ENCODE data around the gene SPATS2.
"Not testable (repeated sequence)": the region's sequence is repeated elsewhere in the genome, so short reads cannot be mapped to it uniquely, and the experiment has no call there.

SPATS2 gene

GRCh38 chr12:49414364-49414763 lies 47.1 kb downstream of the SPATS2 start:
- no peak for DNase-seq

- peak; percentile 25 to 28 for DNase-seq
These were observed 48.3 kb downstream of the SPATS2 start for GRCh38 chr12:49415521-49415970.

- DNase-seq, result no peak
These were observed 49.6 kb downstream of the SPATS2 start for GRCh38 chr12:49416892-49417291.

GRCh38 chr12:49417558-49417957 lies 50.3 kb downstream of the SPATS2 start:
- DNase-seq, result no peak

GRCh38 chr12:49420556-49420955 lies 53.3 kb downstream of the SPATS2 start:
- DNase-seq, result no peak

GRCh38 chr12:49422114-49422513 lies 54.9 kb downstream of the SPATS2 start:
- DNase-seq, result no peak

GRCh38 chr12:49428793-49429192 lies 61.5 kb downstream of the SPATS2 start:
- DNase-seq, result peak; percentile 62 to 79

GRCh38 chr12:49432616-49433015 lies 65.4 kb downstream of the SPATS2 start:
- DNase-seq, result no peak

- not testable (repeated sequence) for DNase-seq
These were observed 69.5 kb downstream of the SPATS2 start for GRCh38 chr12:49436799-49437198.

- no peak for DNase-seq
These were observed 71.8 kb downstream of the SPATS2 start for GRCh38 chr12:49439042-49439441.

GRCh38 chr12:49440035-49440434 lies 72.8 kb downstream of the SPATS2 start:
- no peak for DNase-seq

- no peak for DNase-seq
These were observed 75.7 kb downstream of the SPATS2 start for GRCh38 chr12:49442915-49443314.

- no peak for DNase-seq
These were observed 79.3 kb downstream of the SPATS2 start for GRCh38 chr12:49446571-49446970.

GRCh38 chr12:49448858-49449257 lies 81.6 kb downstream of the SPATS2 start:
- DNase-seq, result no peak

GRCh38 chr12:49451468-49452259 lies 84.4 kb downstream of the SPATS2 start:
- no peak for DNase-seq

GRCh38 chr12:49455501-49455900 lies 88.2 kb downstream of the SPATS2 start:
- DNase-seq, result no peak

- DNase-seq, result no peak
These were observed 88.9 kb downstream of the SPATS2 start for GRCh38 chr12:49456131-49456679.

- no peak for DNase-seq
These were observed 91.6 kb downstream of the SPATS2 start for GRCh38 chr12:49458816-49459215.

GRCh38 chr12:49461221-49461620 lies 94.0 kb downstream of the SPATS2 start:
- DNase-seq, result no peak

GRCh38 chr12:49462083-49462744 lies 95.0 kb downstream of the SPATS2 start:
- DNase-seq, result peak; percentile 32 to 44

GRCh38 chr12:49465132-49465531 lies 97.9 kb downstream of the SPATS2 start:
- DNase-seq, result no peak

- no peak for DNase-seq
These were observed 103.7 kb downstream of the SPATS2 start for GRCh38 chr12:49470986-49471385.

GRCh38 chr12:49471557-49471956 lies 104.3 kb downstream of the SPATS2 start:
- no peak for DNase-seq

- DNase-seq, result no peak
These were observed 108.8 kb downstream of the SPATS2 start for GRCh38 chr12:49476091-49476490.
